Spleen (tissue), 7 donors: ENCODE data around the gene HDAC4.

Experiments
- POLR2A ChIP-seq, 3 donors: fragments of 450-650 bp; IDR thresholded peaks; one replicate each; pipeline ENCODE4 v1.5.1; 2017; ENCODE audit warnings: antibody characterized with exemption in 3 of 3, mild to moderate bottlenecking in 1 of 3
- POLR2AphosphoS5 ChIP-seq, 3 donors: sonication (generic); formaldehyde crosslinking; IDR thresholded peaks; one replicate each; pipeline ENCODE4 v1.5.1; 2017; ENCODE audit warnings: antibody characterized with exemption in 3 of 3
- TF ChIP-seq, protein P1 (sequence below), 11 experiments: fragments of 200-600 bp in 7 of 11; fragments of 450-650 bp in 4 of 11; sonication (generic) in 4 of 11; IDR thresholded peaks in 8 of 11; conservative IDR thresholded peaks in 3 of 11; 1 replicate in 7 of 11; 2 replicates in 4 of 11; pipeline versions ENCODE4 v1.4.0 to v1.8.0; 2016 to 2021; ENCODE audit warnings: antibody characterized with exemption in 11 of 11, inconsistent platforms in 4 of 11, mild to moderate bottlenecking in 1 of 11
- donor health status: DM: no; HTN: no; CAD: no; lungs with moderate emphysema.
- donor health status: DM: no; HTN: no; CAD: no.
- donor health status: DM: no; HTN: no; CAD: no.

DNA sequence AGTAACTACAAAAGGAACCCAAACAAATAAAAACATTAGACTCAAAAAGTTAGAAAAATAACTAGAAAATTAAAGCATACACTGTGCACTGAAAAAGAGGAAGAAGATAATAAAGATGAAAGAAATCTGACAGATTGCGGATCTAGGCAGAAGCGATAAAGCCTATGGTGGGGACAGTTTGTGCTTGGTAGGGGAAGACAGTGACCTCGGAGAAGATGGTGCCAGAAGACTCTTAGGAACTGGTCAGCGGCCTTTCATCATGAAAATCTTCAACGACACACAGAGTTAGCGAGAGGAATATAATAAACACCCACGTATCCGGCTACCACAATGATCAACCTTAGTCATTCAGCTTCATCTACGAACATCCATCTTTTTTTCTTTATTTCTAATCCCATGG, 180.5 kb downstream of the HDAC4 start:
- TF ChIP-seq, protein P1, sequence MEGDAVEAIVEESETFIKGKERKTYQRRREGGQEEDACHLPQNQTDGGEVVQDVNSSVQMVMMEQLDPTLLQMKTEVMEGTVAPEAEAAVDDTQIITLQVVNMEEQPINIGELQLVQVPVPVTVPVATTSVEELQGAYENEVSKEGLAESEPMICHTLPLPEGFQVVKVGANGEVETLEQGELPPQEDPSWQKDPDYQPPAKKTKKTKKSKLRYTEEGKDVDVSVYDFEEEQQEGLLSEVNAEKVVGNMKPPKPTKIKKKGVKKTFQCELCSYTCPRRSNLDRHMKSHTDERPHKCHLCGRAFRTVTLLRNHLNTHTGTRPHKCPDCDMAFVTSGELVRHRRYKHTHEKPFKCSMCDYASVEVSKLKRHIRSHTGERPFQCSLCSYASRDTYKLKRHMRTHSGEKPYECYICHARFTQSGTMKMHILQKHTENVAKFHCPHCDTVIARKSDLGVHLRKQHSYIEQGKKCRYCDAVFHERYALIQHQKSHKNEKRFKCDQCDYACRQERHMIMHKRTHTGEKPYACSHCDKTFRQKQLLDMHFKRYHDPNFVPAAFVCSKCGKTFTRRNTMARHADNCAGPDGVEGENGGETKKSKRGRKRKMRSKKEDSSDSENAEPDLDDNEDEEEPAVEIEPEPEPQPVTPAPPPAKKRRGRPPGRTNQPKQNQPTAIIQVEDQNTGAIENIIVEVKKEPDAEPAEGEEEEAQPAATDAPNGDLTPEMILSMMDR (IDR thresholded peaks at IDR 0.05 in 8 of 11, conservative IDR thresholded peaks at IDR 0.05 in 3 of 11) = no peak
- TF ChIP-seq POLR2AphosphoS5 (IDR thresholded peaks at IDR 0.05) = no peak
- TF ChIP-seq POLR2A (IDR thresholded peaks at IDR 0.05) = no peak
